Colon (tissue), 2 donors: ENCODE data around the gene ATP5MK.
A peak's percentile ranks its signal among the peaks of the same experiment; 100 is the strongest.
"Not testable (repeated sequence)": the region's sequence is repeated elsewhere in the genome, so short reads cannot be mapped to it uniquely, and the experiment has no call there.

Source experiments
- FAIRE-seq: peaks from 2 replicates; lab custom pipeline; 2012; peaks lifted over from hg19 to GRCh38; lab: Jason Lieb, UNC
- donor health status: control.
- donor health status: control.

Gene ATP5MK

GRCh38 chr10:103396067-103396788 lies at the start of gene ATP5MK, which contains the start of gene PDCD11:
ATP5MK (minus strand) TSS chr10:103396475; CDS start chr10:103392457, 4,018 bp downstream.
PDCD11 (plus strand) TSS chr10:103396626; CDS start chr10:103398427, 1,801 bp downstream.
- FAIRE-seq = peak; percentile 75

- no peak for FAIRE-seq
Observed at GRCh38 chr10:103445366-103445765, 49.1 kb upstream of the ATP5MK start.

GRCh38 chr10:103444478-103444877 lies 48.2 kb upstream of the ATP5MK start:
- no peak for FAIRE-seq

GRCh38 chr10:103443475-103444185 lies 47.4 kb upstream of the ATP5MK start:
- no peak for FAIRE-seq

GRCh38 chr10:103442031-103442461 lies 45.8 kb upstream of the ATP5MK start:
- no peak for FAIRE-seq

GRCh38 chr10:103441611-103442010 lies 45.3 kb upstream of the ATP5MK start:
- FAIRE-seq = no peak

GRCh38 chr10:103441206-103441605 lies 44.9 kb upstream of the ATP5MK start:
- no peak for FAIRE-seq

GRCh38 chr10:103440416-103440815 lies 44.1 kb upstream of the ATP5MK start:
- FAIRE-seq = no peak

- FAIRE-seq = no peak
Observed at GRCh38 chr10:103439776-103440175, 43.5 kb upstream of the ATP5MK start.

GRCh38 chr10:103433858-103434257 lies 37.6 kb upstream of the ATP5MK start:
- no peak for FAIRE-seq

GRCh38 chr10:103431902-103432301 lies 35.6 kb upstream of the ATP5MK start:
- no peak for FAIRE-seq

- FAIRE-seq = no peak
Observed at GRCh38 chr10:103429647-103430046, 33.4 kb upstream of the ATP5MK start.

GRCh38 chr10:103428989-103429643 lies 32.8 kb upstream of the ATP5MK start:
- FAIRE-seq = no peak

GRCh38 chr10:103427866-103428265 lies 31.6 kb upstream of the ATP5MK start:
- FAIRE-seq = no peak

GRCh38 chr10:103423748-103424147 lies 27.5 kb upstream of the ATP5MK start:
- FAIRE-seq = no peak

GRCh38 chr10:103419101-103419500 lies 22.8 kb upstream of the ATP5MK start:
- no peak for FAIRE-seq

- no peak for FAIRE-seq
Observed at GRCh38 chr10:103417601-103418000, 21.3 kb upstream of the ATP5MK start.

- FAIRE-seq = not testable (repeated sequence)
Observed at GRCh38 chr10:103417148-103417469, 20.8 kb upstream of the ATP5MK start.

- FAIRE-seq = no peak
Observed at GRCh38 chr10:103416436-103417147, 20.3 kb upstream of the ATP5MK start.

GRCh38 chr10:103415581-103415980 lies 19.3 kb upstream of the ATP5MK start:
- FAIRE-seq = no peak

- no peak for FAIRE-seq
Observed at GRCh38 chr10:103413564-103413963, 17.3 kb upstream of the ATP5MK start.

- FAIRE-seq = no peak
Observed at GRCh38 chr10:103397191-103397825, 1.0 kb upstream of the ATP5MK start.
